Measurements from ENCODE around the gene TBC1D2. TPM values are rescaled to one million over a fixed set of nuclear protein-coding genes. Genes with fewer than 3 reads are reported as not detected.
A peak's percentile ranks its signal among the peaks of the same experiment; 100 is the strongest.
"Not testable (repeated sequence)": the region's sequence is repeated elsewhere in the genome, so short reads cannot be mapped to it uniquely, and the experiment has no call there.

TBC1D2 gene
- total RNA-seq, 4 donors from 2014 or later, result 37.7 to 109 (median 55.8) TPM

DNA sequence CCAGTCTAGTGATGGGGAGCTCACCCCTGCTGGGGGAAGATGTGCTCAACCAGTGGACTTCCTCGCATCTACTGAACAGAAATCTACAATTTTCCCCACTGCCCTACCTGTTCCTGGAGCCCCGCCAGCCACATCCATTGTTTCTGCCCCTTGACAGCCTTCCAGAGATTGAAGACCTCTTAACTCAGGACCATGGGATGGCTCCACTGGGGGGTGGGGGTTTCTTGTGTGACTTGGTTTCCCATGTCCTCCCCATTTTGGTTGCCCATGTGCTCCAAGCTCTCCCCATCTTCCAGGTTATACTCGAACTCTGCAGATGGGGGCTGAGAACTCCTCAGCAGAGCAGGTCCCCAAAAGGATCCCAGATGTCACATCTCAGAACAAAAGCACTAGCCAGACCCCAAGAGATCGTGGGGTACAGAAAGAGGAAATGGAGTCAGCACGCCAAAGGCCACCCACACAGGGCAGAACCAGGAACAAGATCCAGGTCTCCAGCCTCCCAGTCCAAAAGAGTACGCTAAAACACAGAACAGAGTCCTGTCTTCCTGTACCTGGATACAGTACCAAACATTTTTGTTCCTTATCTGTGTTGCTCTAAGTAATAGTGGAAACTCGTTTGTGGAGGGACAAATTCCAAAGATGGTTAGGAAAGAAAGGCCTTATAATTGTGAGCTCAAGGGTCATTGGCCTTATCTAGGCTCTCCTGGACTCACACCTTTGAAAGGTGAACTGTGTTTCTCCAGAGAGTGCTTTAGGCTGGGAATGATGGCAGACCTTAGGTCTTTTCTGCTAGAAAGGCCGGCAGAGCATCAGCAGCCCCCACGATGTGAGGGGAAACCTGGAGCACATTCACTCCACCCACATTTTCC lies 78.8 kb downstream of the TBC1D2 start:
- Histone ChIP-seq H3K4me1 (peaks cover 0 to 11% (median 4%) of the 10 kb centered on the region in 4 donors), H3K27ac (peak overlapping the region; percentile 19 to 44 (median 39))
- no peak for DNase-seq

DNA sequence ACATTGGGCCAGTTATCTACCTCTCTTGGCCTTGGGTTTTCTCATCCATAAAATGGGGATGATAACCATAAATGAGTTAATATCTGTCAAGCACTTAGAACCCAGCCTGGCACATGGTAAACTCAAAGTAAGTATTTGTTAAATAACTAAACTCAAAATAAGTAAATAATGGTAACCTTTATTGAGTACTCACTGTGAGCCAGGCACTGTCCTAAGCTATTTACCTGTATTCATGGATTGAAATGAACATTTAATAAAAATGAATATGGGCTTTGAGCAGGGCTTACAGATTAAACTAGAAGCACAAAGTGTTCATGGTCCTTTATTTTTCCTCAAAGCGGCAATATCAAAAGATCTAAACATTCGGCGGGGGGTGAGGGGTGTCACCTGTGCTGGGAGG lies 79.7 kb downstream of the TBC1D2 start:
- 92% methylated on average over 3 of the region's 3 CpGs; no CpG with 5 or more reads in 1 of the 2 donors for WGBS, 2 donors (ENCODE audit: low coverage in 1 of 2)
- no peak for DNase-seq
- Histone ChIP-seq H3K9me3 (no peaks in the 10 kb centered on the region), H3K27me3 (no peaks in the 10 kb centered on the region), H3K4me3 (no peak overlapping the region), H3K27ac (no peak overlapping the region), H3K36me3 (no peaks in the 10 kb centered on the region), H3K4me1 (peaks cover 0 to 11% (median 4%) of the 10 kb centered on the region in 4 donors)
- TF ChIP-seq POLR2A (IDR thresholded peaks at IDR 0.05) (no peak), EP300 (IDR thresholded peaks at IDR 0.05; ENCODE audit: low read depth) (no peak), POLR2AphosphoS5 (IDR thresholded peaks at IDR 0.05) (no peak)
- TF ChIP-seq, protein P1, sequence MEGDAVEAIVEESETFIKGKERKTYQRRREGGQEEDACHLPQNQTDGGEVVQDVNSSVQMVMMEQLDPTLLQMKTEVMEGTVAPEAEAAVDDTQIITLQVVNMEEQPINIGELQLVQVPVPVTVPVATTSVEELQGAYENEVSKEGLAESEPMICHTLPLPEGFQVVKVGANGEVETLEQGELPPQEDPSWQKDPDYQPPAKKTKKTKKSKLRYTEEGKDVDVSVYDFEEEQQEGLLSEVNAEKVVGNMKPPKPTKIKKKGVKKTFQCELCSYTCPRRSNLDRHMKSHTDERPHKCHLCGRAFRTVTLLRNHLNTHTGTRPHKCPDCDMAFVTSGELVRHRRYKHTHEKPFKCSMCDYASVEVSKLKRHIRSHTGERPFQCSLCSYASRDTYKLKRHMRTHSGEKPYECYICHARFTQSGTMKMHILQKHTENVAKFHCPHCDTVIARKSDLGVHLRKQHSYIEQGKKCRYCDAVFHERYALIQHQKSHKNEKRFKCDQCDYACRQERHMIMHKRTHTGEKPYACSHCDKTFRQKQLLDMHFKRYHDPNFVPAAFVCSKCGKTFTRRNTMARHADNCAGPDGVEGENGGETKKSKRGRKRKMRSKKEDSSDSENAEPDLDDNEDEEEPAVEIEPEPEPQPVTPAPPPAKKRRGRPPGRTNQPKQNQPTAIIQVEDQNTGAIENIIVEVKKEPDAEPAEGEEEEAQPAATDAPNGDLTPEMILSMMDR (IDR thresholded peaks at IDR 0.05), result no peak
- intact Hi-C loops (cut with DNase I; ENCODE audit: low total_unique reads) (no loop called here), in situ Hi-C loops (cut with MboI; ENCODE audit: low pct_ligation_motif_present in 1 of 4, low pct_unique_long_range_greater_than_20kb in 1 of 4, low sequenced_read_pairs in 3 of 4) (loop anchor here in 1 of 4 donors (25.0 kb wide), 1 partner anchor 113 kb away; the partner anchor contains the start of gene NANS)

More for the DNA sequence above, 78.8 kb downstream of the TBC1D2 start:
- intact Hi-C loops (cut with DNase I; ENCODE audit: low total_unique reads) (no loop called here), in situ Hi-C loops (cut with MboI; ENCODE audit: low pct_ligation_motif_present in 1 of 4, low pct_unique_long_range_greater_than_20kb in 1 of 4, low sequenced_read_pairs in 3 of 4) (loop anchor here in 1 of 4 donors (25.0 kb wide), 1 partner anchor 114 kb away; the partner anchor contains the start of gene NANS)
- Histone ChIP-seq H3K36me3 (no peaks in the 10 kb centered on the region), H3K9me3 (no peaks in the 10 kb centered on the region), H3K27me3 (no peaks in the 10 kb centered on the region), H3K4me3 (no peak overlapping the region)
- WGBS, 2 donors (ENCODE audit: low coverage in 1 of 2), result 73 to 81% methylated on average over 5 to 9 of the region's 9 CpGs
- TF ChIP-seq EP300 (IDR thresholded peaks at IDR 0.05; ENCODE audit: low read depth) (no peak), POLR2AphosphoS5 (IDR thresholded peaks at IDR 0.05) (peak in 1 of 3 donors; percentile 22)

DNA sequence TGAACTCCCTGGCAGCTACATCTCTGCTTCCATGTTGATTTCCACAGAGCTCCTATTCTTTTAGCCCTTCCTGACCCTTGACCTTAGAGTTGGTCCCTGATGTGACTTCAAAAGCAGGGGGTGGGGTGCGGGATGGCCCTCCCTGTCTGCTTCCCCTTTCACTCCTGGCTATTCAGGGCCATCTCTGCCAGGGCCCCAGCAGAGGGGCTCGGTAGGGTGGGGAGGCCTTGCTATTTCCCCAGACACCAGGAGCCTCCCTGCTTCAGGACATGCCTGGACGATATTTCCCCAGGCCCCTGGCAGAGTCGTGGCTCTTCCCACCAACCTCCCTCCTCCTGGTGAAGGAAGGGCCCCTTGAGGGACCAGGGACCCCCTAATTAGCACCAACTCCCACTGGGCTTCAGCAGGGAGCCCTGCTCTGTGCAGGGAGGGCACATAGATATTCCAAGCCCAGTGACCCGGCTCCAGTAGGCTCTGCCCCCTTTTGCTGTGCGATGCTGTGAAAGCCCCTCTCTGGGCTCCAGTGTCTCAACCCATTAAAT lies 80.3 kb downstream of the TBC1D2 start:
- no peak overlapping the region for H3K27ac ChIP-seq
- no peak overlapping the region for H3K4me3 ChIP-seq
- H3K36me3 ChIP-seq, result no peaks in the 10 kb centered on the region
- intact Hi-C loops (cut with DNase I; ENCODE audit: low total_unique reads), result no loop called here
- peaks cover 0 to 11% (median 4%) of the 10 kb centered on the region in 4 donors for H3K4me1 ChIP-seq
- no peak for DNase-seq
- in situ Hi-C loops (cut with MboI; ENCODE audit: low pct_ligation_motif_present in 1 of 4, low pct_unique_long_range_greater_than_20kb in 1 of 4, low sequenced_read_pairs in 3 of 4), result loop anchor here in 1 of 4 donors (25.0 kb wide), 1 partner anchor 113 kb away; the partner anchor contains the start of gene NANS
- TF ChIP-seq, protein P1 (IDR thresholded peaks at IDR 0.05), result no peak
- TF ChIP-seq POLR2A (IDR thresholded peaks at IDR 0.05) (no peak), POLR2AphosphoS5 (IDR thresholded peaks at IDR 0.05) (no peak), EP300 (IDR thresholded peaks at IDR 0.05; ENCODE audit: low read depth) (no peak)
- H3K9me3 ChIP-seq, result no peaks in the 10 kb centered on the region
- WGBS, 2 donors (ENCODE audit: low coverage in 1 of 2), result 69% methylated on average over 6 of the region's 6 CpGs; no CpG with 5 or more reads in 1 of the 2 donors
- H3K27me3 ChIP-seq, result no peaks in the 10 kb centered on the region

DNA sequence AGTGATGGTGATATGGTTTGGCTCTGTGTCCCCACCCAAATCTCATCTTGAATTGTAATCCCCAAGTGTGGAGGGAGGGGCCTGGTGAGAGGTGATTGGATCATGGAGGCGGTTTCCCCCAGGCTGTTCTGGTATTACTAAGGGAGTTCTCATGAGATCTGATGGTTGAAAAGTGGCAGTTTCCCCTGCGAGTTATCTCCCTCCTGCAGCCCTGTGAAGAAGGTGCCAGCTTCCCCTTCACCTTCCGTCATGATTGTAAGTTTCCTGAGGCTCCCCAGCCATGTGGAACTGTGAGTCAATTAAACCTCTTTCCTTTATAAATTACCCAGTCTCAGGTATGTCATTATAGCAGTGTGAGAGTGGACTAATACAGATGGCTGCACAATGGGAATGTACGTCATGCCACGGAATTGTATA lies 80.9 kb downstream of the TBC1D2 start:
- H3K4me1 ChIP-seq, result peaks cover under 1 to 12% (median 6%) of the 10 kb centered on the region in 4 donors
- DNase-seq, result not testable (repeated sequence)

DNA sequence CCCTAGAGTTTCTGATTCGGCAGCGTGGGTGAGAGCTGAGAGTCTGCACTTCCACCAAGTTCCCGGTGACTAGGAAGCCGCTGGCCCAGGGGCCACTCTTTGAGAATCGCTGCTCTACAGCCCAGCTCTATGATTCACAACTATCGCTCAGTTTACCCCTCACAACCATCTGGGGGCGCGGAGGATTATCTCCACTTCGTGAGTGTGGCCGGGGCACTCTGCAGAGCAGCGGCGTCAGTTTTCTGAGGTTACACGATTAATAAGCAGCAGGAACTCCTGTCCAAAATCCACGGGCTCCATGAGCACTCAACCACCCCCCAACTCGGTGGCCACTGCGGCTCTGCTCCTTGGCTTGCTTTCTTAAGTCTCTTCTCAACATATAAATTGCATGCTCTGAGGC lies 82.3 kb downstream of the TBC1D2 start:
- WGBS, 2 donors (ENCODE audit: low coverage in 1 of 2), result 80% methylated on average over 2 to 16 of the region's 16 CpGs
- Histone ChIP-seq H3K36me3 (no peaks in the 10 kb centered on the region), H3K27ac (no peak overlapping the region), H3K27me3 (no peaks in the 10 kb centered on the region), H3K4me3 (no peak overlapping the region), H3K9me3 (no peaks in the 10 kb centered on the region), H3K4me1 (peaks cover 3 to 19% (median 12%) of the 10 kb centered on the region in 4 donors)
- TF ChIP-seq POLR2A (IDR thresholded peaks at IDR 0.05), result no peak
- TF ChIP-seq POLR2AphosphoS5 (IDR thresholded peaks at IDR 0.05), result no peak
- no peak for TF ChIP-seq EP300 (IDR thresholded peaks at IDR 0.05; ENCODE audit: low read depth)
- TF ChIP-seq, protein P1 (IDR thresholded peaks at IDR 0.05), result no peak
- in situ Hi-C loops (cut with MboI; ENCODE audit: low pct_ligation_motif_present in 1 of 4, low pct_unique_long_range_greater_than_20kb in 1 of 4, low sequenced_read_pairs in 3 of 4) (no loop called here), intact Hi-C loops (cut with DNase I; ENCODE audit: low total_unique reads) (no loop called here)
- no peak for DNase-seq

More for the DNA sequence above, 80.9 kb downstream of the TBC1D2 start:
- H3K4me3 ChIP-seq; H3K36me3 ChIP-seq; H3K27ac ChIP-seq; H3K27me3 ChIP-seq; intact Hi-C loops (cut with DNase I; ENCODE audit: low total_unique reads); H3K9me3 ChIP-seq; in situ Hi-C loops (cut with MboI; ENCODE audit: low pct_ligation_motif_present in 1 of 4, low pct_unique_long_range_greater_than_20kb in 1 of 4, low sequenced_read_pairs in 3 of 4): not testable (repeated sequence)
- 81 to 96% methylated on average over 3 to 5 of the region's 5 CpGs for WGBS, 2 donors (ENCODE audit: low coverage in 1 of 2)

Data from transverse colon (tissue), 4 donors.